ENCODE data around the gene GDPD5. TPM values are rescaled to one million over a fixed set of nuclear protein-coding genes. Genes with fewer than 3 reads are reported as not detected.
A peak's percentile ranks its signal among the peaks of the same experiment; 100 is the strongest.

GDPD5 gene
- total and polyA plus RNA-seq, 11 donors: 2.0 to 12.5 (median 4.9) TPM

DNA sequence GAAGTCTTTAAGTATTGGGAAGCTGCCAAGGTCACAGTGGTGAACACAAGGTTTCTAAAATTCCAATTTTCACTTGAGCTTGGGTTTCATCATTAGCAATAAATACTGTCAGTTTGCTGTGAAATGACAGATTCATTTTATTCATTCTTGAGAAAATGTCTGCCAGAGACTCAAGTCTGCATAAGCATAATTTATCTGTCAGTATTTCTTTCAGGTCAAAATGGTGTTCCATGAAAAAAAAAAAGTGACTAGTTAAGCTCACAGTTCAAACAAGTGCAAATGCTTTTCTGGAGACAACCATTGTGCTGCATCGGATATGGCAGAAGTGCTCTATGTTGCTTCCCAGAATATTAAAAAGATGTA is 8.1 kb upstream of the GDPD5 start:
- Histone ChIP-seq H3K36me3 (no peaks in the 10 kb centered on the region), H3K27ac (no peak overlapping the region), H3K27me3 (no peaks in the 10 kb centered on the region), H3K4me1 (peaks cover 0 to 28% (median 7%) of the 10 kb centered on the region in 12 donors), H3K4me3 (no peak overlapping the region), H3K9me3 (no peaks in the 10 kb centered on the region)
- TF ChIP-seq POLR2A (IDR thresholded peaks at IDR 0.05): no peak
- TF ChIP-seq, protein P1, sequence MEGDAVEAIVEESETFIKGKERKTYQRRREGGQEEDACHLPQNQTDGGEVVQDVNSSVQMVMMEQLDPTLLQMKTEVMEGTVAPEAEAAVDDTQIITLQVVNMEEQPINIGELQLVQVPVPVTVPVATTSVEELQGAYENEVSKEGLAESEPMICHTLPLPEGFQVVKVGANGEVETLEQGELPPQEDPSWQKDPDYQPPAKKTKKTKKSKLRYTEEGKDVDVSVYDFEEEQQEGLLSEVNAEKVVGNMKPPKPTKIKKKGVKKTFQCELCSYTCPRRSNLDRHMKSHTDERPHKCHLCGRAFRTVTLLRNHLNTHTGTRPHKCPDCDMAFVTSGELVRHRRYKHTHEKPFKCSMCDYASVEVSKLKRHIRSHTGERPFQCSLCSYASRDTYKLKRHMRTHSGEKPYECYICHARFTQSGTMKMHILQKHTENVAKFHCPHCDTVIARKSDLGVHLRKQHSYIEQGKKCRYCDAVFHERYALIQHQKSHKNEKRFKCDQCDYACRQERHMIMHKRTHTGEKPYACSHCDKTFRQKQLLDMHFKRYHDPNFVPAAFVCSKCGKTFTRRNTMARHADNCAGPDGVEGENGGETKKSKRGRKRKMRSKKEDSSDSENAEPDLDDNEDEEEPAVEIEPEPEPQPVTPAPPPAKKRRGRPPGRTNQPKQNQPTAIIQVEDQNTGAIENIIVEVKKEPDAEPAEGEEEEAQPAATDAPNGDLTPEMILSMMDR (IDR thresholded peaks at IDR 0.05): no peak
- DNase-seq (no peak), ATAC-seq (no peak)
- 80 to 87% (median 84%) methylated on average over 1 of the region's 1 CpG for WGBS, 4 donors
- intact Hi-C loops (cut with DNase I): loop anchor here in 9 of 10 donors (2.0 to 10.0 kb wide), 8 partner anchors 89 to 252 kb away; partner anchors contain the start of gene RPS3 (in 2 of the 9)

DNA sequence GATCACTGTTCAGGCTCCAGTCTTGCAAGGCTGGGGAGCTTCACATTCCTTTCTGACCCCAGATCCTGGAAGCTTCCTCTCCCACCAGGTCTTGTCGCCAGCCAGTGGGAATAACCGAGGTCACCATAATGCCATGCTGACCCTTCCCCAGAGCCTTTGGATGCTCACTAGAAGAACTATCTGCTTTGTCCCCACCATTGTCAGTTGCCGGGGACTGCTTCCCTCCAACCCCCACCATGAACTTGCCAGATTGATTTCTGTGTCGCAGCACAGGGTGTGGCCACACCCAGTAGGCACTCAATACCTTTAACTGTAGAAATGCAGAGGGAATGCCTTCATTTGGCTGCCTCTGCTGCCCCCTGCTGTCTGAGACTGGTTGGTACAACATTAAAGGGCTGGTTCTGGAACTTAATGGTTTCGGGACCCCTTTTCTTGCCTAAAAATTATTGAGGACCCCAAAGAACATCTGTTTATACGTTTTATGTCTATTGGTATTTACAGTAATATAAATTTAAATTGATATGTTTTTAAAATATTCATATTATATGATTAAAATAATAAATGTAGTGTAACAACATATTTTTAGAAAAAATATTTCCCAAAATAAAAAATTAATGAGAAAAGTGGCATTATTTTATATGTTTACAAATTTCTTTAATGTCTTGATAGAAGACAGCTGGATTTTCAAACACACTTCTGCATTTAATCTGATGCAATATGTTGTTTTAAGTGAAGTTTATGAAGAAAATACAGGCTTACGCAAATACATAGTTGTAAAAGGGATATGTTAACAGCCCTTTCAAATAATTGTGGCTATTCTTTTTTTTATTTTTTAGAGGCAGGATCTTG is 6.7 kb upstream of the GDPD5 start:
- H3K4me3 ChIP-seq: no peak overlapping the region
- intact Hi-C loops (cut with DNase I): loop anchor here (1.0 to 10.0 kb wide), 10 partner anchors 87 to 250 kb away; partner anchors contain the start of gene RPS3 (in 2 of the 10)
- 42 to 46% (median 44%) methylated on average over 7 of the region's 7 CpGs for WGBS, 4 donors
- ATAC-seq (peak; percentile 28 to 58 (median 56)), DNase-seq (peak in 4 of 5 donors; percentile 54 to 77 (median 62))
- no peaks in the 10 kb centered on the region for H3K36me3 ChIP-seq
- no peak overlapping the region for H3K27ac ChIP-seq
- H3K4me1 ChIP-seq: peaks cover 0 to 23% (median 7%) of the 10 kb centered on the region in 12 donors
- H3K9me3 ChIP-seq: no peaks in the 10 kb centered on the region
- H3K27me3 ChIP-seq: no peaks in the 10 kb centered on the region
- TF ChIP-seq, protein P1 (IDR thresholded peaks at IDR 0.05): peak; percentile 83 to 98 (median 90)
- no peak for TF ChIP-seq POLR2A (IDR thresholded peaks at IDR 0.05)

DNA sequence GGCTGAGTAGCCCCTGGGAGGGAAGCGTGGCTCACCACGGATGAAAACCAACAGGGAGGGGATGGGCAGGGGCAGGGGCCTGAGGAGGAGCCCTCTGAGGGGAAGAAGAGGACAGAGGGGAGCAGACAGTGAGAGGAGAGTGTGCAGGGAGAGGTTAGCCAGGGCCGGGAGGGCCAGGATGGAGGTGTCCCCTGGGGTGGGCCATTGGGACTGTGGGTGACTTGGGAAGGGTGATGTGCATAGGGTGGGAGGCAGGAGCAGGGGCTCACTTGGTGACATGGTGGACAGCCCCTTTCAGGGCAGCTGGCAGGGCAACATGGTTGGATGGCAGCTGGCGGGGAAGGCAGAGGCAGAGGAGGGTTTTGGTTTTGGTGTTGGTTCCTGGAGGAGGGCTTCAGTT is 5.6 kb upstream of the GDPD5 start:
- H3K27me3 ChIP-seq: no peaks in the 10 kb centered on the region
- 74 to 80% (median 76%) methylated on average over 4 of the region's 4 CpGs for WGBS, 4 donors
- peaks cover 0 to 17% (median 8%) of the 10 kb centered on the region in 12 donors for H3K4me1 ChIP-seq
- no peak for TF ChIP-seq POLR2A (IDR thresholded peaks at IDR 0.05)
- TF ChIP-seq, protein P1 (IDR thresholded peaks at IDR 0.05): no peak
- intact Hi-C loops (cut with DNase I): loop anchor here in 8 of 10 donors (2.0 to 10.0 kb wide), 7 partner anchors 87 to 249 kb away; partner anchors contain the start of gene RPS3 (in 2 of the 8)
- H3K27ac ChIP-seq: no peak overlapping the region
- DNase-seq (no peak), ATAC-seq (no peak)
- no peaks in the 10 kb centered on the region for H3K9me3 ChIP-seq
- no peak overlapping the region for H3K4me3 ChIP-seq
- no peaks in the 10 kb centered on the region for H3K36me3 ChIP-seq

DNA sequence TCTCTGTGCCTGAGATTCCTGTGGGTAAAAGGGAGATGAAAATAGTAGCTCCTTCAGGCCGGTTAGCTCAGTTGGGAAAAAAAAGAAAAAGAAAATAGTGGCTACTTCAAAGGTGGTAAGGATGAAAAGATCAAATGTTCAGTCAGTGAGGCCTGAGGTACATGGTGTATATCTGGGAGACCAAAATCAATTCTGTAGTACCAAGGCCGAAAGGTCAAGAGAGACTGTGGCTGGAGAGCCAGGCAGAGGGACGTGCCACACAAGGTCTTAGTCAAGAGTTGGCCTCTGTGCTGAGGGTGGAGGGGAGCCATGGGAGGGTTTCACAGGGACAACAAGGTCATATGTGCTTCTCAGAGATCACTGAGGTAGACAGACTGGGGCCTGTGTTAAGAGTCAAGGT is 4.8 kb upstream of the GDPD5 start:
- intact Hi-C loops (cut with DNase I): loop anchor here in 8 of 10 donors (2.0 to 10.0 kb wide), 7 partner anchors 86 to 248 kb away; partner anchors contain the start of gene RPS3 (in 2 of the 8)
- WGBS, 4 donors: 57 to 91% (median 81%) methylated on average over 3 of the region's 3 CpGs
- H3K4me3 ChIP-seq: no peak overlapping the region

More for the DNA sequence above, 4.8 kb upstream of the GDPD5 start:
- Histone ChIP-seq H3K36me3 (no peaks in the 10 kb centered on the region), H3K27me3 (no peaks in the 10 kb centered on the region), H3K4me1 (peaks cover 0 to 21% (median 9%) of the 10 kb centered on the region in 12 donors), H3K9me3 (no peaks in the 10 kb centered on the region), H3K27ac (no peak overlapping the region)
- TF ChIP-seq POLR2A (IDR thresholded peaks at IDR 0.05): no peak
- TF ChIP-seq, protein P1 (IDR thresholded peaks at IDR 0.05): no peak
- ATAC-seq (no peak), DNase-seq (peak in 1 of 5 donors; percentile 13)
